DMS114 treated with DMSO at 0.1 percent for 48 hours (cell line): ENCODE data around the gene GPATCH2L.

Experiments
- DNase-seq: peaks from one replicate; lab custom pipeline; 2025; ENCODE audit not compliant: unreplicated experiment; lab: John Stamatoyannopoulos, UW

Gene GPATCH2L

GRCh38 chr14:76195003-76195402 is 43.3 kb downstream of the GPATCH2L start:
- DNase-seq: no peak

GRCh38 chr14:76196980-76197695 is 45.4 kb downstream of the GPATCH2L start:
- DNase-seq: no peak

GRCh38 chr14:76201162-76201561 is 49.4 kb downstream of the GPATCH2L start:
- DNase-seq: no peak

GRCh38 chr14:76203086-76204001 is 51.6 kb downstream of the GPATCH2L start:
- DNase-seq: no peak

GRCh38 chr14:76204461-76205230 is 52.9 kb downstream of the GPATCH2L start:
- no peak for DNase-seq

GRCh38 chr14:76205708-76206107 is 54.0 kb downstream of the GPATCH2L start:
- no peak for DNase-seq

GRCh38 chr14:76208340-76208739 is 56.6 kb downstream of the GPATCH2L start:
- DNase-seq: no peak

- DNase-seq: no peak
Observed at GRCh38 chr14:76212242-76212641, 60.5 kb downstream of the GPATCH2L start.

GRCh38 chr14:76217179-76217578 is 65.5 kb downstream of the GPATCH2L start:
- DNase-seq: no peak

- no peak for DNase-seq
Observed at GRCh38 chr14:76218662-76219061, 66.9 kb downstream of the GPATCH2L start.

GRCh38 chr14:76219873-76220272 is 68.2 kb downstream of the GPATCH2L start:
- no peak for DNase-seq

GRCh38 chr14:76227450-76228050 is 75.8 kb downstream of the GPATCH2L start:
- DNase-seq: no peak

GRCh38 chr14:76228138-76228537 is 76.4 kb downstream of the GPATCH2L start:
- DNase-seq: no peak

GRCh38 chr14:76232800-76233199 is 81.1 kb downstream of the GPATCH2L start:
- no peak for DNase-seq

GRCh38 chr14:76235628-76236027 is 83.9 kb downstream of the GPATCH2L start:
- DNase-seq: no peak

GRCh38 chr14:76236172-76237130 is 84.7 kb downstream of the GPATCH2L start:
- no peak for DNase-seq

GRCh38 chr14:76237349-76237990 is 85.7 kb downstream of the GPATCH2L start:
- no peak for DNase-seq

GRCh38 chr14:76245097-76245496 is 93.4 kb downstream of the GPATCH2L start:
- DNase-seq: no peak

GRCh38 chr14:76250302-76250701 is 98.6 kb downstream of the GPATCH2L start:
- no peak for DNase-seq
